Measurements from ENCODE around the gene RENBP.

DNA sequence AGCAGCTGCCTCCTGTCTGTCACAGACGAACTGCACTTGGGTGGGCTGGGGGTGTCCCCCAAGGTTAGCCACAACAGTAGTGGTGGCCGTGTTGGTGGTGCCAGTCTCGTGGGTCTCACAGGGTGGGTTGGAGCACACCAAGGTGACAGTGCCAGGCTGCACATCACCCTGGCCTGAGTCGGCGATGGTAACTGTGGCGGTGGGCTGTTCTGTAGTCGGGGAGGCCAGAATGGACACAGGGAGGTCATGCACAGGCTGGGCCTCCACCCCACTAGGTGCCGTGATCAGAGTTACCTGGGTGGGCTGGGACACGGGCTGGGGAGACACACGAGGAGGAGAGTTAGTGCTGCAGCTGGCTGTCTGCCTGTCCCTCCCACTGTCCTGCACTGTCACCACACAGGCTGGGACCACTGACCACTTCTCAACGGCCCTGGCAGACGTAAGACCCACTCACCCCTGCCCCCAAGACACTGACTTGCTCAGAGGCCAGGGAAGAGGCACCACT lies 10.8 kb upstream of the RENBP start:
- TF ChIP-seq, protein P1, sequence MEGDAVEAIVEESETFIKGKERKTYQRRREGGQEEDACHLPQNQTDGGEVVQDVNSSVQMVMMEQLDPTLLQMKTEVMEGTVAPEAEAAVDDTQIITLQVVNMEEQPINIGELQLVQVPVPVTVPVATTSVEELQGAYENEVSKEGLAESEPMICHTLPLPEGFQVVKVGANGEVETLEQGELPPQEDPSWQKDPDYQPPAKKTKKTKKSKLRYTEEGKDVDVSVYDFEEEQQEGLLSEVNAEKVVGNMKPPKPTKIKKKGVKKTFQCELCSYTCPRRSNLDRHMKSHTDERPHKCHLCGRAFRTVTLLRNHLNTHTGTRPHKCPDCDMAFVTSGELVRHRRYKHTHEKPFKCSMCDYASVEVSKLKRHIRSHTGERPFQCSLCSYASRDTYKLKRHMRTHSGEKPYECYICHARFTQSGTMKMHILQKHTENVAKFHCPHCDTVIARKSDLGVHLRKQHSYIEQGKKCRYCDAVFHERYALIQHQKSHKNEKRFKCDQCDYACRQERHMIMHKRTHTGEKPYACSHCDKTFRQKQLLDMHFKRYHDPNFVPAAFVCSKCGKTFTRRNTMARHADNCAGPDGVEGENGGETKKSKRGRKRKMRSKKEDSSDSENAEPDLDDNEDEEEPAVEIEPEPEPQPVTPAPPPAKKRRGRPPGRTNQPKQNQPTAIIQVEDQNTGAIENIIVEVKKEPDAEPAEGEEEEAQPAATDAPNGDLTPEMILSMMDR (IDR thresholded peaks at IDR 0.05): no peak
- no peak for TF ChIP-seq POLR2A (IDR thresholded peaks at IDR 0.05)
